Astrocyte (in vitro differentiated cells and primary cell): ENCODE results near the gene TGM2.

Experiments used
- EZH2 ChIP-seq: IDR thresholded peaks from 2 replicates; pipeline ENCODE4 v1.6.1; 2012; ENCODE audit warnings: mild to moderate bottlenecking, low read length, inconsistent platforms; ENCODE audit not compliant: insufficient read depth
- TF ChIP-seq, protein P1 (sequence below): IDR thresholded peaks from 2 replicates; pipeline ENCODE4 v1.5.1; 2011; ENCODE audit warnings: low read depth, mild to moderate bottlenecking, inconsistent platforms, low read length, moderate library complexity; ENCODE audit not compliant: insufficient read depth

DNA sequence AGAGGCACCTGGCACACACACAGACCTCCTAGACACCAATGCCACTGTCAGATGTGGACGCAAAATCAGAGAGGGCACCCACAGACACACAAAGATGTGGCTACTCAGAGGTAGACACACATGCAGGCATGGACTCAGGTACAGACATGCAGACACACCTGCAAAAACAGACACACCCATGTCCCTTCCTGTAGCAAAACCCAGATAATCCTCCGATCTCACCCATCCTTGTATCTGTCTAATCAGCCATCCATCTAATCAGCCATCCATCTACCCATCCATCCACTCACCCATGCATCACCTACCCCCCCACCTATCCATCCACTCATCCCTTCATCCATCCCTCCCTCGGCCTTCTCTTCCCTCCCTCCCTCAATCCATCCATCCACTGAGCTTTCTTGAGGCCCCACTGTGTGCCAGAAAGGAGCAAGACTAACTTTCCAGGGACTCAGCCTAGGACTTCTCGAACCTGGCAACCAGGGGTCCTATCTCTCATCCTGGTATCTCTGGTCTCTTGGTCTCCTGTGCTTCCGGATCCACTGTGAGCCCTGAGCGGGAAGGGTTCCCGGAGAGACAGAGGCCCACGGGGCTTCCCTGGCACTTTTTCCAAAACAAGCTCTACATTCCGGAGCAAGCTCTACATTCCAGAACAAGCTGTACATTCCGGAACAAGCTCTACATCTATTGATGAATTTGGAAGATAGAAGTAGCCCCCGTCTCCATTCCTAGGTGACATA is 1.1 kb upstream of the TGM2 start:
- TF ChIP-seq, protein P1, sequence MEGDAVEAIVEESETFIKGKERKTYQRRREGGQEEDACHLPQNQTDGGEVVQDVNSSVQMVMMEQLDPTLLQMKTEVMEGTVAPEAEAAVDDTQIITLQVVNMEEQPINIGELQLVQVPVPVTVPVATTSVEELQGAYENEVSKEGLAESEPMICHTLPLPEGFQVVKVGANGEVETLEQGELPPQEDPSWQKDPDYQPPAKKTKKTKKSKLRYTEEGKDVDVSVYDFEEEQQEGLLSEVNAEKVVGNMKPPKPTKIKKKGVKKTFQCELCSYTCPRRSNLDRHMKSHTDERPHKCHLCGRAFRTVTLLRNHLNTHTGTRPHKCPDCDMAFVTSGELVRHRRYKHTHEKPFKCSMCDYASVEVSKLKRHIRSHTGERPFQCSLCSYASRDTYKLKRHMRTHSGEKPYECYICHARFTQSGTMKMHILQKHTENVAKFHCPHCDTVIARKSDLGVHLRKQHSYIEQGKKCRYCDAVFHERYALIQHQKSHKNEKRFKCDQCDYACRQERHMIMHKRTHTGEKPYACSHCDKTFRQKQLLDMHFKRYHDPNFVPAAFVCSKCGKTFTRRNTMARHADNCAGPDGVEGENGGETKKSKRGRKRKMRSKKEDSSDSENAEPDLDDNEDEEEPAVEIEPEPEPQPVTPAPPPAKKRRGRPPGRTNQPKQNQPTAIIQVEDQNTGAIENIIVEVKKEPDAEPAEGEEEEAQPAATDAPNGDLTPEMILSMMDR = no peak
- no peak for TF ChIP-seq EZH2
